Measurements from ENCODE around the gene EBF3.

EBF3 gene

DNA sequence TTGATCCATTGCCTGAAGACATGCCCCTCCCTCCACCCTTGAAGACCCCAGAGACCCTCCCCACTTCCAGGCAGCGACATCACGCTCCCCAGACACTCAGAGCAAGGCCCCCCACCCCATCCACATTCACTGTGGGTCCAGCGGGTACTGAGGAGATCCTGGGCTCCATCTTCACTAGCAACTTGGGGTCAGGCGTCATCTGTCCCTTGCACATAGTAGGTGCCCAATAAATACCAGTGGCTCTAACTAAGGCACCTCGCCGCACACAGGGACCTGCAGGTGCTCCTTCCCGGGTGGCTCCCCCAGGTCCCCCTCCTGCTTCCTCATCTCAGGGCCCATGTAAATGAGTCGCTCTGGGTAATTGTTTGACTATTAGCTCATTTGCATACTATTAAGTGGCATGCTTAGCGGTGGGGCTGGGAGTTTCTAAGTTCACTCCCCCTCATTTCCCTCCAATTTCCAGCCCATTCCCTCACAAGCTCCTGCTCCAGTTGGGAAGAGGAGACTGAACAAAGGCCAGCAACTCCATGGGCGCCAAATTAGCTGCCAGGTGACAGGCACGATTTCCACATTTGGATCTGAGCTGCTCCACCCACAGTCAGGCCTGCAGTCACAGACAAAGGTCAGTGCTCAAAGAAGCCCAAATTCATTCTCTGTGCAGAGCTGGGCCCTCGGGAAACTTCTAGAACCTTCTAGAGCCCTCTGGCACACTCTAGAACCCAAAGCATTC lies 29.7 kb downstream of the EBF3 start:
- TF ChIP-seq, protein P1, sequence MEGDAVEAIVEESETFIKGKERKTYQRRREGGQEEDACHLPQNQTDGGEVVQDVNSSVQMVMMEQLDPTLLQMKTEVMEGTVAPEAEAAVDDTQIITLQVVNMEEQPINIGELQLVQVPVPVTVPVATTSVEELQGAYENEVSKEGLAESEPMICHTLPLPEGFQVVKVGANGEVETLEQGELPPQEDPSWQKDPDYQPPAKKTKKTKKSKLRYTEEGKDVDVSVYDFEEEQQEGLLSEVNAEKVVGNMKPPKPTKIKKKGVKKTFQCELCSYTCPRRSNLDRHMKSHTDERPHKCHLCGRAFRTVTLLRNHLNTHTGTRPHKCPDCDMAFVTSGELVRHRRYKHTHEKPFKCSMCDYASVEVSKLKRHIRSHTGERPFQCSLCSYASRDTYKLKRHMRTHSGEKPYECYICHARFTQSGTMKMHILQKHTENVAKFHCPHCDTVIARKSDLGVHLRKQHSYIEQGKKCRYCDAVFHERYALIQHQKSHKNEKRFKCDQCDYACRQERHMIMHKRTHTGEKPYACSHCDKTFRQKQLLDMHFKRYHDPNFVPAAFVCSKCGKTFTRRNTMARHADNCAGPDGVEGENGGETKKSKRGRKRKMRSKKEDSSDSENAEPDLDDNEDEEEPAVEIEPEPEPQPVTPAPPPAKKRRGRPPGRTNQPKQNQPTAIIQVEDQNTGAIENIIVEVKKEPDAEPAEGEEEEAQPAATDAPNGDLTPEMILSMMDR (IDR thresholded peaks at IDR 0.05; ENCODE audit: borderline replicate concordance, extremely low read depth, low read length, poor library complexity, severe bottlenecking), result no peak
- TF ChIP-seq EZH2 (IDR thresholded peaks at IDR 0.05; ENCODE audit: borderline replicate concordance, low read depth, low read length, severe bottlenecking), result no peak
- H2AFZ ChIP-seq (ENCODE audit: low read depth, low read length), result no peak overlapping the region
- no peak overlapping the region for H3K4me2 ChIP-seq (ENCODE audit: insufficient read depth, low read length)
- H4K20me1 ChIP-seq (ENCODE audit: insufficient read depth, low read length), result no peaks in the 10 kb centered on the region
- H3K27me3 ChIP-seq (ENCODE audit: insufficient read depth, low read length, poor library complexity), result no peaks in the 10 kb centered on the region
- no peak overlapping the region for H3K4me3 ChIP-seq (ENCODE audit: low read depth in 1 of 2, low read length in 2 of 2)
- H3K79me2 ChIP-seq (ENCODE audit: insufficient read depth, low read length), result no peaks in the 10 kb centered on the region
- DNase-seq (no peak), ATAC-seq (ENCODE audit: insufficient read depth, low read depth) (no peak)
- no peak overlapping the region for H3K27ac ChIP-seq (ENCODE audit: low read length)
- no peaks in the 10 kb centered on the region for H3K9me3 ChIP-seq (ENCODE audit: insufficient read depth, low read length, severe bottlenecking)
- no peaks in the 10 kb centered on the region for H3K36me3 ChIP-seq (ENCODE audit: insufficient read depth, low read length)
- no peak overlapping the region for H3K9ac ChIP-seq (ENCODE audit: low read depth, low read length)
- no peaks in the 10 kb centered on the region for H3K4me1 ChIP-seq (ENCODE audit: insufficient read depth, low read length)

DNA sequence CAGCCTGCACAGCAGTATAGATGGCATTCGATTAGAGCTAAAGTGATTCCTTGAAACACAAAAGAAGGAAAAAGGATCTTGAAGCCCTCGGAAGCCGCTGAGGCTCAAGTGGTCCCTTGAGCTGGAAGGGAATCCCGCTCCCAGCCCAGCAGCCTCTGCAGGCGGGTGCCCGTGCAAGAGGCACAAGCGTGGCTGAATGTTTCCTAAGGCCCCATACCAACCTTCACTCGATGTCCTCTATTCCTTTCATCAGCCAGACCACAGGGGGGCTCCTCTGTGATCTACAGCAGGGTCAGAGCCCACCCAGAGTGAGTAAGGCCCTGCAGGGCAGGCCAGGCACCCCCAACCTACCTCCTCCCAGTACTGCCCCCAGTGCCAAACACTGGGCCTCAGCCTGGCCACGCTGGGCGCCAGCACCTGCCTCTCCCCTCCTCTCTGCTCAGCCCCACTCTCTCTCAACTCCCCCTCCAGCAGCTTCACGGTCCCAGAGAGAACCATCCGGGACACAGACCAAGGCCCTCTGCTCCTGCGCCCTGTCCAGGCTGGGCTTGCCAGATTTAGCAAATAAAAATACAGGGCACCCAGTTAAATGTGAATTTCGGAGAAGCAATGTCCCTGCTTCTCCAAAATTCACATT lies 30.5 kb downstream of the EBF3 start:
- Histone ChIP-seq H3K27ac (ENCODE audit: low read length) (no peak overlapping the region), H3K79me2 (ENCODE audit: insufficient read depth, low read length) (no peaks in the 10 kb centered on the region), H3K4me2 (ENCODE audit: insufficient read depth, low read length) (no peak overlapping the region), H3K27me3 (ENCODE audit: insufficient read depth, low read length, poor library complexity) (no peaks in the 10 kb centered on the region), H3K4me3 (ENCODE audit: low read depth in 1 of 2, low read length in 2 of 2) (no peak overlapping the region), H2AFZ (ENCODE audit: low read depth, low read length) (no peak overlapping the region), H4K20me1 (ENCODE audit: insufficient read depth, low read length) (no peaks in the 10 kb centered on the region), H3K36me3 (ENCODE audit: insufficient read depth, low read length) (no peaks in the 10 kb centered on the region), H3K9ac (ENCODE audit: low read depth, low read length) (no peak overlapping the region), H3K9me3 (ENCODE audit: insufficient read depth, low read length, severe bottlenecking) (no peaks in the 10 kb centered on the region), H3K4me1 (ENCODE audit: insufficient read depth, low read length) (no peaks in the 10 kb centered on the region)
- no peak for TF ChIP-seq EZH2 (IDR thresholded peaks at IDR 0.05; ENCODE audit: borderline replicate concordance, low read depth, low read length, severe bottlenecking)
- TF ChIP-seq, protein P1 (IDR thresholded peaks at IDR 0.05; ENCODE audit: borderline replicate concordance, extremely low read depth, low read length, poor library complexity, severe bottlenecking), result no peak
- no peak for ATAC-seq (ENCODE audit: insufficient read depth, low read depth)
- no peak for DNase-seq

DNA sequence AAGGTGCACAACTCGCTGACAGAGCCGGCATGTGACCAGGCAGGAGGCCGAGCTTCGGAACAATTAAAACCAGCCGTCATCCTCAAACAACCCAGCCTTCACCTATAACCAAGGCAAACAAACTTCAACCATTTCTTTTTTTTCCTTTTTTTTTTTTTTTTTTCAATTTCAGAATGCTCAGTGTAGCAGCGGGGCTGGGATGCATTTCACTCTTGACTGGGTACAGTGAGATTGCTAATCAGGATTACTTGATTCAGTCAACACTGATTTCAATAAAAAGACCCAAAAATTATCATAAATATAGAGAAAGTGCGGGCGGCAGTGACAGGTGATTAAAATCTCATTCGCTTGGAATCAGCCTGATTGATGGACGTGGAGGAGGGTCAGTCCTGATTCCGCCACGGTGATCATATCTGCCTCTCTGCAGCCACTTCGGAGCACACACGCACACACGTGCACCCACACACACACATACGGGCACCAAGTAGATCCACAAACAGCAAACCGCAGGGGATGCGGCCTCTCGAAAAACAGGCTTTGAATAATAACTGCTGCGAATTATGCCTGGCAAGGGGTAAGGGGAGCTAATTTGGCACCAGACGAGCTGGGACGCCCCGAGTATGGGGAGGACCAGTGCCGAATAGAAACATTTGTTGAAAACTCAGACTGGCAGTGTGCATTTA lies 31.2 kb downstream of the EBF3 start:
- H3K27ac ChIP-seq (ENCODE audit: low read length), result no peak overlapping the region
- no peaks in the 10 kb centered on the region for H3K79me2 ChIP-seq (ENCODE audit: insufficient read depth, low read length)
- no peaks in the 10 kb centered on the region for H4K20me1 ChIP-seq (ENCODE audit: insufficient read depth, low read length)
- no peaks in the 10 kb centered on the region for H3K9me3 ChIP-seq (ENCODE audit: insufficient read depth, low read length, severe bottlenecking)
- DNase-seq (no peak), ATAC-seq (ENCODE audit: insufficient read depth, low read depth) (no peak)
- no peak overlapping the region for H2AFZ ChIP-seq (ENCODE audit: low read depth, low read length)
- H3K4me1 ChIP-seq (ENCODE audit: insufficient read depth, low read length), result no peaks in the 10 kb centered on the region
- H3K4me2 ChIP-seq (ENCODE audit: insufficient read depth, low read length), result no peak overlapping the region
- no peak overlapping the region for H3K4me3 ChIP-seq (ENCODE audit: low read depth in 1 of 2, low read length in 2 of 2)
- TF ChIP-seq, protein P1 (IDR thresholded peaks at IDR 0.05; ENCODE audit: borderline replicate concordance, extremely low read depth, low read length, poor library complexity, severe bottlenecking), result no peak
- no peak for TF ChIP-seq EZH2 (IDR thresholded peaks at IDR 0.05; ENCODE audit: borderline replicate concordance, low read depth, low read length, severe bottlenecking)
- H3K9ac ChIP-seq (ENCODE audit: low read depth, low read length), result no peak overlapping the region
- no peaks in the 10 kb centered on the region for H3K27me3 ChIP-seq (ENCODE audit: insufficient read depth, low read length, poor library complexity)
- no peaks in the 10 kb centered on the region for H3K36me3 ChIP-seq (ENCODE audit: insufficient read depth, low read length)
